Sigmoid colon (tissue), 7 donors: ENCODE measurements around the gene GBP7. TPM values are rescaled to one million over a fixed set of nuclear protein-coding genes. Genes with fewer than 3 reads are reported as not detected.

Experiments
- DNase-seq: peaks from one replicate; pipeline ENCODE4 v3.0.0-alpha.2; 2019
- H3K27ac ChIP-seq, 4 donors: fragments of 200-600 bp; sonication (generic); one replicate each; pipeline ENCODE4 v1.5.1; 2016 to 2019; ENCODE audit warnings: mild to moderate bottlenecking in 1 of 4
- H3K27me3 ChIP-seq, 3 donors: fragments of 200-600 bp; sonication (generic); one replicate each; pipeline ENCODE4 v1.5.1; 2019; ENCODE audit warnings: mild to moderate bottlenecking in 1 of 3
- H3K36me3 ChIP-seq, 4 donors: fragments of 200-600 bp; sonication (generic); one replicate each; pipeline ENCODE4 v1.5.1; 2016 to 2019
- H3K4me1 ChIP-seq, 4 donors: fragments of 200-600 bp; sonication (generic); one replicate each; pipeline ENCODE4 v1.5.1; 2017 to 2019
- H3K4me3 ChIP-seq, 4 donors: fragments of 200-600 bp; sonication (generic); one replicate each; pipeline ENCODE4 v1.5.1; 2017 to 2019; ENCODE audit warnings: mild to moderate bottlenecking in 2 of 4, moderate library complexity in 1 of 4
- H3K9me3 ChIP-seq, 4 donors: fragments of 200-600 bp in 3 of 4; sonication (generic) in 3 of 4; one replicate each; pipeline versions ENCODE4 v1.5.1 to v1.6.1; 2013 to 2019
- EP300 ChIP-seq, 4 donors: sonication (generic); formaldehyde crosslinking; IDR thresholded peaks; one replicate each; pipeline ENCODE4 v1.6.1; 2017; ENCODE audit warnings: antibody characterized with exemption in 4 of 4
- POLR2A ChIP-seq, 2 donors: fragments of 450-650 bp; IDR thresholded peaks; one replicate each; pipeline ENCODE4 v1.6.1; 2016; ENCODE audit warnings: antibody characterized with exemption in 2 of 2, mild to moderate bottlenecking in 2 of 2, moderate library complexity in 2 of 2
- POLR2AphosphoS5 ChIP-seq, 4 donors: sonication (generic); formaldehyde crosslinking; IDR thresholded peaks; one replicate each; pipeline ENCODE4 v1.6.1; 2017; ENCODE audit warnings: antibody characterized with exemption in 4 of 4
- WGBS, 2 donors: extraction: QIAGEN DNeasy Blood & Tissue Kit; methylation state at CpG; one replicate each; pipeline ENCODE4 v1.1.7; 2013; 5-methylcytosine and 5-hydroxymethylcytosine counted together
- intact Hi-C: fragments of 100-400 bp; cut with DNase I; formaldehyde crosslinking; loops from one replicate; pipeline ENCODE4 v1.15.1; 2023
- polyA plus RNA-seq, 3 donors: library from polyadenylated mRNA; stranded (reverse); fragments of 200-250 nt; gene quantifications; one replicate each; pipeline ENCODE4 v1.2.3, GENCODE V29; 2013
- total RNA-seq, 4 donors: library from RNA; depleted of rRNA; stranded (reverse); fragments of >200 nt; gene quantifications; one replicate each; pipeline ENCODE4 v1.1.0, GENCODE V29; 2016
- TF ChIP-seq, protein P1 (sequence below), 4 experiments: fragments of 450-650 bp in 3 of 4; fragments of 200-600 bp in 1 of 4; IDR thresholded peaks; one replicate each; pipeline ENCODE4 v1.5.1; 2016 to 2019; ENCODE audit warnings: antibody characterized with exemption in 4 of 4, mild to moderate bottlenecking in 3 of 4, moderate library complexity in 2 of 4
- donor health status: healthy with polysubstance abuse.
- donor health status: Bipolar disorder and iron deficiency.
- donor health status: healthy.

GBP7 gene
- total and polyA plus RNA-seq, 7 donors = 0.03 TPM; not detected in 6

DNA sequence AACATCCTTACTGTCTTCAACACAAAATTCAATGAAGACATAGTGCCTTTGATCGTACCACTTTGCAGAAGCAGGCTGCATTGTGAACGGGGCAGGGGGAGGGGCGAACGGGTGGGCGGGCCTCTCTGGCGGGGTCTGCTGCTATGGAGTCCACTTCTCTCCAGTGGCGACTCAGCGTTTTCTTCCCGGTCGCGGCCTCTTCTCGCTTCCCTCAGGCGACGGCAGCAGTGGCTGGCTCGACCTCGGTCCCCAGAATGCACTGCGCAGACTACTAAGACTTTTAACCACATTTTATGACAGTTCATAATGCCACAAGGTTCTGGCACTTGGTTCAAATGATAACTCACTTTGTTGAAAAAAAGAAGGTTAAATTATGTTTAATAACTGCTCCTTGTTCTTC, 71.1 kb downstream of the GBP7 start:
- no peaks in the 10 kb centered on the region for H3K4me1 ChIP-seq
- H3K27me3 ChIP-seq = no peaks in the 10 kb centered on the region
- TF ChIP-seq POLR2A (IDR thresholded peaks at IDR 0.05) (no peak), EP300 (IDR thresholded peaks at IDR 0.05) (no peak), POLR2AphosphoS5 (IDR thresholded peaks at IDR 0.05) (no peak)
- TF ChIP-seq, protein P1, sequence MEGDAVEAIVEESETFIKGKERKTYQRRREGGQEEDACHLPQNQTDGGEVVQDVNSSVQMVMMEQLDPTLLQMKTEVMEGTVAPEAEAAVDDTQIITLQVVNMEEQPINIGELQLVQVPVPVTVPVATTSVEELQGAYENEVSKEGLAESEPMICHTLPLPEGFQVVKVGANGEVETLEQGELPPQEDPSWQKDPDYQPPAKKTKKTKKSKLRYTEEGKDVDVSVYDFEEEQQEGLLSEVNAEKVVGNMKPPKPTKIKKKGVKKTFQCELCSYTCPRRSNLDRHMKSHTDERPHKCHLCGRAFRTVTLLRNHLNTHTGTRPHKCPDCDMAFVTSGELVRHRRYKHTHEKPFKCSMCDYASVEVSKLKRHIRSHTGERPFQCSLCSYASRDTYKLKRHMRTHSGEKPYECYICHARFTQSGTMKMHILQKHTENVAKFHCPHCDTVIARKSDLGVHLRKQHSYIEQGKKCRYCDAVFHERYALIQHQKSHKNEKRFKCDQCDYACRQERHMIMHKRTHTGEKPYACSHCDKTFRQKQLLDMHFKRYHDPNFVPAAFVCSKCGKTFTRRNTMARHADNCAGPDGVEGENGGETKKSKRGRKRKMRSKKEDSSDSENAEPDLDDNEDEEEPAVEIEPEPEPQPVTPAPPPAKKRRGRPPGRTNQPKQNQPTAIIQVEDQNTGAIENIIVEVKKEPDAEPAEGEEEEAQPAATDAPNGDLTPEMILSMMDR (IDR thresholded peaks at IDR 0.05) = no peak
- no peak for DNase-seq
- no peak overlapping the region for H3K4me3 ChIP-seq
- peaks cover 11 to 63% (median 37%) of the 10 kb centered on the region in 4 donors for H3K36me3 ChIP-seq
- H3K9me3 ChIP-seq = no peaks in the 10 kb centered on the region
- H3K27ac ChIP-seq = no peak overlapping the region
- intact Hi-C loops = no loop called here
- 96 to 97% methylated on average over 17 of the region's 17 CpGs for WGBS, 2 donors

DNA sequence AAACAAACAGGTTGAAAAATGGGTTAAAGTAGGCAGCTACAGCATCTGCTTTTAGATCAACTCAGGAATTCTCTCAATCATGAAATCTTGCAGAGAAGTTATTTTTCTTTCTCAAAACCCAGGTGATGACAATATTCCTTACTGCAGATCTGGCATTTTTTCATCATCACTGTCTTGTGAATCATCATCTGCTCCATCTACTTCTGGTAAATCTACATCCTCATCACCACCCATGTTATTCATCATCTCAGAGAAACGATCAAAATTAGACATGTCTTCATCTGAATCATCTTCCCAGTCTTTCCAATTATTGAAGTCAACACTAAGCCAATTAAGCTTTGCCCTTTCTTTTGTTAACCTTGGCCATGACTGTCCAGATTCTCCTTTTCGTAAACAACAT, 71.7 kb downstream of the GBP7 start:
- no peak for DNase-seq
- no peak overlapping the region for H3K4me3 ChIP-seq
- no peak overlapping the region for H3K27ac ChIP-seq
- H3K9me3 ChIP-seq = no peaks in the 10 kb centered on the region
- H3K27me3 ChIP-seq = no peaks in the 10 kb centered on the region
- H3K36me3 ChIP-seq = peaks cover 10 to 58% (median 31%) of the 10 kb centered on the region in 4 donors
- H3K4me1 ChIP-seq = no peaks in the 10 kb centered on the region
- TF ChIP-seq EP300 (IDR thresholded peaks at IDR 0.05) (no peak), POLR2AphosphoS5 (IDR thresholded peaks at IDR 0.05) (no peak), POLR2A (IDR thresholded peaks at IDR 0.05) (no peak)
- TF ChIP-seq, protein P1 (IDR thresholded peaks at IDR 0.05) = no peak
- intact Hi-C loops = no loop called here
- WGBS, 2 donors = 83 to 91% methylated on average over 2 of the region's 2 CpGs

GRCh38 chr1:89102021-89102420, 73.8 kb downstream of the GBP7 start:
- H3K36me3 ChIP-seq = peaks cover 3 to 36% (median 17%) of the 10 kb centered on the region in 4 donors

GRCh38 chr1:89100412-89100811, 75.4 kb downstream of the GBP7 start:
- Histone ChIP-seq H3K27ac (no peak overlapping the region), H3K4me1 (no peaks in the 10 kb centered on the region), H3K9me3 (no peaks in the 10 kb centered on the region), H3K36me3 (peaks cover 3 to 20% (median 10%) of the 10 kb centered on the region in 4 donors), H3K4me3 (no peak overlapping the region), H3K27me3 (no peaks in the 10 kb centered on the region)
- DNase-seq = no peak
- WGBS, 2 donors = 92 to 93% methylated on average over 3 of the region's 3 CpGs
- TF ChIP-seq, protein P1 (IDR thresholded peaks at IDR 0.05) = no peak
- TF ChIP-seq EP300 (IDR thresholded peaks at IDR 0.05) (no peak), POLR2AphosphoS5 (IDR thresholded peaks at IDR 0.05) (no peak), POLR2A (IDR thresholded peaks at IDR 0.05) (no peak)
- intact Hi-C loops = no loop called here

More at GRCh38 chr1:89102021-89102420, 73.8 kb downstream of the GBP7 start:
- TF ChIP-seq, protein P1 (IDR thresholded peaks at IDR 0.05) = no peak
- TF ChIP-seq POLR2AphosphoS5 (IDR thresholded peaks at IDR 0.05) (no peak), EP300 (IDR thresholded peaks at IDR 0.05) (no peak), POLR2A (IDR thresholded peaks at IDR 0.05) (no peak)
- intact Hi-C loops = no loop called here
- no peak overlapping the region for H3K4me3 ChIP-seq
- H3K27me3 ChIP-seq = no peaks in the 10 kb centered on the region
- H3K9me3 ChIP-seq = no peaks in the 10 kb centered on the region
- DNase-seq = no peak
- H3K27ac ChIP-seq = no peak overlapping the region
- H3K4me1 ChIP-seq = no peaks in the 10 kb centered on the region

- Histone ChIP-seq H3K36me3 (peaks cover 0 to 5% (median 0%) of the 10 kb centered on the region in 4 donors), H3K4me3 (no peak overlapping the region), H3K4me1 (no peaks in the 10 kb centered on the region), H3K27ac (no peak overlapping the region), H3K9me3 (no peaks in the 10 kb centered on the region), H3K27me3 (no peaks in the 10 kb centered on the region)
- intact Hi-C loops = no loop called here
- DNase-seq = no peak
- 75 to 83% methylated on average over 3 of the region's 3 CpGs for WGBS, 2 donors
- TF ChIP-seq, protein P1 (IDR thresholded peaks at IDR 0.05) = no peak
- TF ChIP-seq POLR2A (IDR thresholded peaks at IDR 0.05) (no peak), EP300 (IDR thresholded peaks at IDR 0.05) (no peak), POLR2AphosphoS5 (IDR thresholded peaks at IDR 0.05) (no peak)
Observed at GRCh38 chr1:89098857-89099256, 76.9 kb downstream of the GBP7 start.
